CMK (cell line): ENCODE measurements around the gene MYOZ3.

Experiments used
- DNase-seq: peaks from one replicate; pipeline ENCODE4 v3.0.0-alpha.2; 2010; ENCODE audit warnings: low read depth

MYOZ3 gene

GRCh38 chr5:150627731-150628545 lies 33.1 kb upstream of the MYOZ3 start:
- DNase-seq, result no peak

- no peak for DNase-seq
Observed at GRCh38 chr5:150628936-150629485, 32.0 kb upstream of the MYOZ3 start.

- DNase-seq, result no peak
Observed at GRCh38 chr5:150630016-150630415, 31.0 kb upstream of the MYOZ3 start.

GRCh38 chr5:150630461-150631325 lies 30.4 kb upstream of the MYOZ3 start:
- DNase-seq, result no peak

GRCh38 chr5:150631326-150631701 lies 29.7 kb upstream of the MYOZ3 start:
- no peak for DNase-seq

- no peak for DNase-seq
Observed at GRCh38 chr5:150632305-150633160, 28.5 kb upstream of the MYOZ3 start.

GRCh38 chr5:150633429-150633828 lies 27.6 kb upstream of the MYOZ3 start:
- no peak for DNase-seq

GRCh38 chr5:150636391-150637244 lies 24.4 kb upstream of the MYOZ3 start:
- DNase-seq, result no peak

- DNase-seq, result no peak
Observed at GRCh38 chr5:150637245-150638052, 23.6 kb upstream of the MYOZ3 start.

GRCh38 chr5:150638053-150638444 lies 23.0 kb upstream of the MYOZ3 start:
- no peak for DNase-seq

GRCh38 chr5:150638488-150639376 lies 22.3 kb upstream of the MYOZ3 start:
- no peak for DNase-seq

GRCh38 chr5:150639377-150639692 lies 21.7 kb upstream of the MYOZ3 start:
- DNase-seq, result no peak

GRCh38 chr5:150639751-150640150 lies 21.3 kb upstream of the MYOZ3 start:
- no peak for DNase-seq

GRCh38 chr5:150640311-150641005 lies 20.6 kb upstream of the MYOZ3 start, which contains the start of gene SYNPO:
Gene SYNPO (plus strand): TSS chr5:150640660. CDS start chr5:150648276, 7,616 bp downstream.
- DNase-seq, result no peak

GRCh38 chr5:150641006-150641570 lies 20.0 kb upstream of the MYOZ3 start:
- no peak for DNase-seq

GRCh38 chr5:150641824-150642566 lies 19.1 kb upstream of the MYOZ3 start:
- no peak for DNase-seq

- no peak for DNase-seq
Observed at GRCh38 chr5:150642567-150642927, 18.5 kb upstream of the MYOZ3 start.
